DMS79 treated with DMSO at 0.1 percent for 48 hours (cell line): ENCODE results near the gene AK3.

Experiments used
- DNase-seq: peaks from one replicate; lab custom pipeline; 2025; lab: John Stamatoyannopoulos, UW

Gene AK3

GRCh38 chr9:4748612-4749011 lies 7.6 kb upstream of the AK3 start:
- DNase-seq = no peak

DNA sequence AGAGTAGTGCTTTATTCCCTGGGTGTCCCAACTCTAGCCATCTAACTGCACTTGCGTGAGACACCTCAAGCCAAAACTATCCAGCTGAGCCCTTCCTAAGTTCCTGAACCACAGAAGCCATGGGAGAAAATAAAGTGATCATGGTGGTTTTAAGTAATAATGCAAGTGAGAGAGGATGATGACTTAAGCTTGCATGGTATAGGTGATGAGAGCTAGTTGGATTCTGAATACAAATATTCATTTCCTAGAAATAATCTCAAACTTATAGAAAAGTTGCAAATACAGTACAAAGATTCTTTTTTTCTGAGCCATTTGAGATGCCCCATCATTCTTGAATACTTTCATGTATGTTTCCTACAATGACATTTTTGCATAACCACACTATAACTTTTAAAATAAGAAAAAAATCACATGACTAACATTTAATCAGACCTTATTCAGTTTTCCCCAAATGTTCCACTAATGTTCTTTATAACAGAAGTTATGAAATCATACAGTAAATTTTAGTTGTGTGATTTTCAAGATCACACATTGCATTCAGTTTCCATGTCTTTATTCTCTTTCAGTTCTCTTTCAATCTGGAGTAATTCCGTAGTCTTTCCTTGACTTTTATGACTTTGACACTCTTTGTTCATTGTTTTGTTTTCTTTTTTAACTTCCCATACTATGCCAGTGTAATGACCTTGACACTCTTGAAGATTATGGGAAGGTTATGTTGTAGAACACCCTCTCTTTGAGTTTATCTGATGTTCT lies 5.5 kb upstream of the AK3 start:
- no peak for DNase-seq

DNA sequence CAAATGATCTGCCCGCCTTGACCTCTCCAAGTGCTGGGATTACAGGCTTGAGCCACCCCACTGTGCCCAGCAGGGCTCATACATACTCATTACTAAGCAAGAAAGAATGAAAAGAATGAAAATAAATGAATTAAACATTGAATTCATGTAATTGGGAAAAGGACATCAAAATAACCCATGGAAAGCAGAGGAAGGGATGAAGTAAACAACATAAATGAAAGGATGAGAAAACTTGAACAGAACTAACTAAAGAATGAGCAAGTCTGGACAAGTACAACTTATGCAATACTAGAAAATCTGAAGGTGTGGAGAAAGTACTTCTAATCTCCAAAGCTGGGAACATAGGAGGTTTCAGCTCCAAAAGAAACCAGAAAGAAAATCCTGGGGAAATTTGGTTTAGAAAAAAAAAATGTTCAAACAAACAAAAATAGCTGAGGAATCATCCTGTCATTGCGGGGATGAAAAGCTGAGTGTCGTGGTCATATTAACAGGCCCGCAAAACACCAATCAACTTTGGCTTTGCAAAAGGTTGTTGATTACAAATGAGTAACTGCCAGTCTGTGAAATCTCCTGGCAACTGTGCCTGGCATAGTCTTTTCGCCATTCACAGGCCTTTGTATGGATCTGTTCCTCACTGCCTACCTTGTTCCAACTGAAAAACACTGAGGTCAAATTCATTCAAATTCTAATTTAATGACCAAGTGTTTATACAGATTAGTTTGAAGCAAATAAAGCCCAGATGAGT lies 2.3 kb upstream of the AK3 start:
- DNase-seq = no peak

DNA sequence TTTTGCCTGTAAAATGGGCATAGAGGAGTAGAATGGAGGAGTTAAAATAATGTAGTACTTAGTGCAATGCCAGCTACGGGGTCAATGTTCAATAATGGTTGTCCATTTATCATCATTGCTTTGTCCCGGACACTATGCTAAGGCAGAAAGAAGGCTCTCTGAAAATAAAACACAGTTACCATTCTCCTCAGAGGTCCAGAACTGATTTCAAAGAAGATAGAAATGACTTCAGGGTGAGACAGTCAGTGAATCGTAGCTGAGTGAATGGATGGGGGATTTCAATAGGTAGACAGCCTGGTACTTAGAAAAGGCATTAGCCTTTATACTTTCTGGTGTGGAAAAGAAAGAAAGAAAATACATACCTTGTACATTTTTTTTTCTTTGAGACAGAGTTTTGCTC lies 1.2 kb upstream of the AK3 start:
- DNase-seq = no peak

DNA sequence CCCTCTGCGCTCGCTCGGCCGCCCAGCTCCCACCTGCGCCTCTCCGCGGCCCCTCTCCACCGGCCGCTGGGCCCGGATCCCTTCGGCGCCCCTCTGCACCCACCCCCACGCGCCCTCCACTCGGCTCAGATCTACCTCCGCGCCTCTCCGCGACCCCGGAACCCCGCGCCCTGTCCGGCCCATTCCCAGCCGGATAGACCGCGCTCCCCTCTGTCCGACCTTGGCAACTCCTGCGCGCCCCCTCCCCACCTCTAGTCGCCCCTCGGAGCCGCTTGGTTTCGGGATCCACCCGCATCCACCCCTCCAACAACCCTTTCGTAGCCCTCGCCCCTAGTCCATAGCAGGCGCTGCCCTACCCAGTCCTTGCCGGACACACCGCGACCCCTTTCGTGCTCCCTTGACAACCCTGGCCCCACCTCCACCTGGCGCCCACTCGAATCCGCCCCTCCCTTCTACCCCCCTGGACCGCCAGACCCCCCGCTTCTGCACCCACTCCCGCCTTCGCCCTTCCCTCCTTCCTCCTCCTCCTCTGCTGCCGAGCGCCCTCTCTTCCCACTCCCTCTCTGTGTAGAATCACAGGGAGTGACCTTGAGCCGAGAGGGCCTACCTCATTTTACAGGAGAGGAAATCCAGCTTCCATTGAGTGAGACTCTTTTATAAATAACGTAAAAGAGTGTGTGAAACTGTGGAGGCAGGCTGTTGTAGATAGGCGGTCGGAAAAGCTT lies 525 bp upstream of the AK3 start:
- DNase-seq = no peak

GRCh38 chr9:4740388-4740637 lies 689 bp downstream of the AK3 start:
- DNase-seq = peak; percentile 34

DNA sequence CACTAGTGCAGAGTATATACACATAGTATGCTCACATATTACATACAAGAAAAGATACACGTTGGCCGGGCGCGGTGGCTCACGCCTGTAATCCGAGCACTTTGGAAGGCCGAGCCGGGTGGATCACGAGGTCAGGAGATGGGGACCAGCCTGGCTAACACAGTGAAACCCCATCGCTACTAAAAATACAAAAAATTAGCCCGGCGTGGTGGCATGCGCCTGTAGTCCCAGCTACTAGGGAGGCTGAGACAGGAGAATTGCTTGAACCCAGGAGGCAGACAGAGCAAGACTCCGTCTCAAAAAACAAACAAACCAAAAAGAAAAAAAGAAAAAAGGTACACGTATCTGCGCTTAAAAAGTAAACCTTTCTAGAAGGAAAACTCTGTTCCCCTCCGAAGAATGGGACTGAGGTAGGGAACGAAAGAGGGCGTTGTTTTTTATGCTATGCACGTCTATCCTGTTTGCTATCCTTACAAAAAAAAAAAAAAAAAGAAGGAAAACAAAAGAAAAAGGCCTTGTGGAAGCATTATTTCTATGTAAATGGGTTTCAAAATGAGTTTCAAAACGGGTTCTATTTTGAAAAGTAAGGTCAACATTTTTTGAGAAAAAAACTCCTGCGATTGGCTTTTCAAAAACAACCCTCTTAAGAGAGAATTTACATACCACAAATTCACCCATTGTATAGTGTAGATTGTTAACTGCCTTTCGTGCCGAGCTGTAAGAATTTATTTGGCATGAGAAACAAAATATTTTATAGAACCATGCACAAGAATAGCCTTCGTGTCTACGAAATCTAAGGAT lies 1.2 kb downstream of the AK3 start:
- peak; percentile 11 for DNase-seq

- no peak for DNase-seq
Measured at GRCh38 chr9:4738866-4739586, 2.0 kb downstream of the AK3 start.

- DNase-seq = no peak
Measured at GRCh38 chr9:4734150-4734549, 6.9 kb downstream of the AK3 start.

DNA sequence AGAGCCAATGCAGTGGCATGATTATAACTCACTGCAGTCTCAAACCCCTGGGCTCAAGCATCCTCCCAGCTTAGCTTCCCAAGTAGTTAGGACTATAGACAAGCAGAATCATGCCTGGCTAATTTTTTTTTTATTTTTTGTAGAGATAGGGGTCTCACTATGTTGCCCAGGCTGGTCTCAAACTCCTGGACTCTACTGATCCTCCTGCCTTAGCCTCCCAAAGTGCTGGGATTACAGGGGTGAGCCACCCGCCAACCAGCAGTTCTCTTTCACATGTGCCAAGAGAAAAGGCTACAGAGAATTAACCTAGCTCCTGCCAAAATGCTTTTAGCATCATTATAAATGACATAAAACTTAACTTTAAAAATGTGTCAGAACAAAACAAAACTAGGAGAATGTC lies 8.1 kb downstream of the AK3 start:
- no peak for DNase-seq

GRCh38 chr9:4727593-4727992 lies 13.4 kb downstream of the AK3 start:
- no peak for DNase-seq

- no peak for DNase-seq
Measured at GRCh38 chr9:4725706-4726442, 15.1 kb downstream of the AK3 start.

DNA sequence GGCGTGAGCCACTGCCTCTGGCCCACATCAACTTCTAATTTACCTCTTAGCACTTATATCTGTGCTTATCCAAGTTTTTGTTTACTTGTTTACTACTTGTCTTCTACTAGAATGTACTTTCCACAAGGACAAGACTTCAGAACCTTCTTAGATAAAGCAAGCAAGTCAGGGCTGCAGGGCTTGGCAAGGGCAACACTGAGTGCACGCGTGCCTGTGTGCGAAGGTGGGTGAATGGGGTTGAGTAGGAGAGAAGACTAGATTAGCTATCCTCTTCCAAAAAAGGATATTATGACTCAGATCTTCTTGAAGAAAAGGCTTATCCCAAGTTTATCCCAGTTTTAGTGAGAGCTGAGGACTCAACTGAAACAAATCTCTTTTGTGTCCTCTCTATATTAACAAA lies 19.3 kb downstream of the AK3 start:
- DNase-seq = no peak

DNA sequence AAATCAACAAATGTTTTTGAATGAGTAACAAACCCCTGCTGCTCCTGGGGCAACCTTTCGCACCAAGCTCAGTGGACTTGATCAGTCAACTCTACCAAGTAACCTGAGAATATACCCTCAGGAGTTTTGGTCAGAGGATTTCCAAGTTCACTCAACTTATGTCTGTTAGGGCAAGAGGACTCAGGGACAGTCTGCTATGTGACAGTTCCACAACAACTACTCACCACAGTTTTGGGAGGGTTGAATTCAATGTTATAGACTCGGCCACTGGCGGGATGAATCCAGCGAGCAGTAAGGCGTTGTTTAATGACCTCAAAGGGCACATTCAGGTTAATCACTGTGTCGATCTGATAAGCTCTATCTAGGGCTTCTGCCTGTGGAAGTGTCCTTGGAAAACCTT lies 22.1 kb downstream of the AK3 start:
- DNase-seq = no peak

DNA sequence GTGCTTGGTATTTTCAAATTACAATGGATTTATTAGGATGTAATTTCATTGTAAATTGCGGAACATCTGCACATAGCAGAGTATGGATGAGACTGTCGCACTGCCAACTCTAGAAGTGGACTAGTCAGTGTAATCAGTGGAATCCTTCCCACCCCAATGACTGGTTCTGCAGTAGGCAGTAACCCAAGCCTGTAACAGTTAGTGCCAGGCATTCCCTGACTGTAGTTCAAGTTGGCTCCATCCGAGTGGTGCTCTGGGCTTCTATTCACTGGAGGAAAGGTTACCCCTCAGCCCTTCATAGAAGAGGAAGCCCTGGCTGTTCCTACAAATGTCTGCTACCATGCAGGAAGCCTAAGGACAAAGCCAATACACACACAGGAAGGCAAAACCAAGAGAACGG lies 23.2 kb downstream of the AK3 start:
- DNase-seq = no peak

DNA sequence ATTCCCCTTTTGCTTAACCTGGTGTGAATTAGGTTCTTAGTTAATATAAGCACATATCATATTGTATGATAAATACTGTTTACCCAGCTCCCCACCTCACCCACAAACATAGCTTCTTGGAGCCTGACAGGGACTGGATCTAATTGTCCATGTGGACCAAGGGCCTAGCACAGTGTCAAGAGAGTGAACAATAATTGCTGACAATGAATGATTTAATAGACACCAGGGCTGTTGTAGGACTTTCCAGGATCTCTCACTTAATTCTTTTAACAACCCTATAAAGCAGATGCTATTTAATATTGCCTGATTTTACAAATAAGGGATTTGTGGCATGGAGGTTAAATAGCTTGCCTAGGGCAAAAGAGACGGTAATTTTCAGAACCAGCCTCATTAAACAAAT lies 24.8 kb downstream of the AK3 start:
- DNase-seq = no peak

GRCh38 chr9:4714266-4715016 lies 26.6 kb downstream of the AK3 start:
- no peak for DNase-seq

DNA sequence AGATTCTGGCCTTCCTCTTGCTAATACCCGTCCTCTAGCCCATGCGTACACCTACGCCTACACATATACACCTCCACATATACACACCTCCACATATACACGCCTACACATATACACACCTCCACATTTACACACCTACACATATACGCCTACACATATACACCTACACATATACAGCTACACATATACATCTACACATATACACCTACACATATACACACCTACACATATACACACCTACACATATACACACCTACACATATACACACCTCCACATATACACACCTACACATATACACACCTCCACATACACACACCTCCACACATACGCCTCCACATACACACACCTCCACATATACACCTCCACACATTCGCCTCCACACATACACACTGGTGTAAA lies 27.2 kb downstream of the AK3 start:
- no peak for DNase-seq

GRCh38 chr9:4709380-4709779 lies 31.6 kb downstream of the AK3 start:
- no peak for DNase-seq

DNA sequence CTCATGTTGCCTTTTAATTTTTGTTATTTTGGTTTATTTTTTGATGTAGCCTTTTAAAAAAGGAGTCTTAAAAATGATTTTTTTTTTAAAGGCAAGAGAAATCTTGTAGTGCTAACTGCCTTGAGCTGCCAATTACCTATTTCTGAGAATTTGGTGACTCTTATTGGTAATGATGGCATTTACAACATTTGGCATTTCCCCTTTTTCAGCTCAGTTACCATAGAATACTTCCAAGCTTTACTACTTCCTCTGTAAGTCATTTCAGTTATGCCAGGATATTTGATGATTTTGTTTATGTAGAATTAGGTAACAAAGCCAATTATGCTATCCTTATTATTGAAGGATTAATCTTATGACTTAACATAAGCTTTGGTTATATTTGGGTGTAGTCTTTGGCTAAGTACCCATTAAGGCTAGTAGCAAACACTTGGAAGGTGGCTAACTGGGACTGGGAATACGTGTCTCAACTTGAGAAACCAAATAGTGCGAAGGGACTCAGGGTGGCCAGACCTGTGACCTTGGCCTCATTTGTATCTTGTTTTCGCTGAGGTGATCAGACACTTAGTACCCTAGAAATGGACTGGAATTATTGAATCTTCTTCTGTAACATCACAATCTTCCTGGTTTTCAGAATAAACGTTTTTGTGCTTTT lies 33.9 kb downstream of the AK3 start:
- DNase-seq = no peak
